SK-N-DZ (cell line): Measurements from ENCODE around the gene KRTAP12-1.
"Not testable (repeated sequence)": the region's sequence is repeated elsewhere in the genome, so short reads cannot be mapped to it uniquely, and the experiment has no call there.

Experiments
- DNase-seq: peaks from one replicate; pipeline ENCODE4 v3.0.0-alpha.2; 2015; ENCODE audit warnings: low spot score

The KRTAP12-1 gene

GRCh38 chr21:44697811-44698734 is 16.1 kb upstream of the KRTAP12-1 start:
- no peak for DNase-seq

- not testable (repeated sequence) for DNase-seq
These were observed 15.3 kb upstream of the KRTAP12-1 start, which contains the start of gene KRTAP10-12 for GRCh38 chr21:44697172-44697810. TSS of gene KRTAP10-12 (plus strand) at chr21:44697172. CDS start at chr21:44697202, 30 bp downstream.

- no peak for DNase-seq
These were observed 14.6 kb upstream of the KRTAP12-1 start for GRCh38 chr21:44696572-44696971.

GRCh38 chr21:44695641-44696040 is 13.7 kb upstream of the KRTAP12-1 start:
- DNase-seq: no peak

- no peak for DNase-seq
These were observed 13.2 kb upstream of the KRTAP12-1 start for GRCh38 chr21:44695184-44695583.

DNA sequence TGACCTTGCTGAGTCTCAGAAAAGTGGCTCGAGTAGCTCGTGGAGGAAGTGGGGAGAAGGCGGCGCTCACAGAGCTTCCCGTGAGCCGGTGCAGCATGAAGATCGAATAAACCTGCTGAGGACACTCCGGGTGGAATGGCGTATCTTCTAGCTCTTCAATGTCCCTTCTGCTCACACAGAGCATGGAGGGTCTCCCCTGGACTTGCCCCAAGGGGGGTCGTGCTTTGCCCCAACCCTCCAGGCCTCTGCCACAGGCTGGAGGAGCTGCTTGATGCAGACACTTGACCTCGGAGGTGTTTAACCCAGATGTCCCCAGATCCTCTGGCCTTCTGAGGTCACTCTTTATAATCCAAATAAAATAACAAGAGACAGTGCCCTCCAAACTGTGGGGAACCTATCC is 12.8 kb upstream of the KRTAP12-1 start:
- DNase-seq: no peak

DNA sequence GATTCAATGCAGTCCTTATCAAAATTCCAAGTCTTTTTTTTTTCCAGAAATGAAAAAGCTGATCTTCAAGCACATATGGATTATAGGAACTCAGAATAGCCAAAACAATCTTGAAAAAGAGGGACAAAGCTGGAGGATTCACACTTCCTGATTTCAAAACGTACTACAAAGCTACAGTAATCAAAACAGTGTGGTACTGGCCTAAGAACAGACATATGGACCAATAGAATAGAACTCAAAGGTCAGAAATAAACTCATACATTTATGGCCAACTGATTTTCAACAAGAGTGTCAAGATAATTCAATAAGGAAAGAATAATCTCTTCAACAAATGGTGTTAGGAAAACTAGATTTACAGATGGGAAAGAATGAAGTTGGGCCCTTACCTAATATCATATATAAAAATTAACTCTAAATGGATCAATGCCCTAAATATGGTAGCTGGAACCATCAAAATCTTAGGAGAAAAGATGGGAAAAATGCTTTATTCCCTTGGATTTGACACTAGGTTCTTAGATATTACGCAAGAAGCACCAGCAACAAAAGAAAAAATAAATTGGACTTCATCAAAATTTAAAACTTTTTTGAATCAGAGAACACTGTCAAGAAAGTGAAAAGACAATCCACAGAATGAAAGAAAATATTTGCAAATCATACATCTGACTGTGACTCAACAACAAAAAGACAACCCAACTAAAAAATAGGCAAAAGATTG is 11.0 kb upstream of the KRTAP12-1 start:
- DNase-seq: no peak

DNA sequence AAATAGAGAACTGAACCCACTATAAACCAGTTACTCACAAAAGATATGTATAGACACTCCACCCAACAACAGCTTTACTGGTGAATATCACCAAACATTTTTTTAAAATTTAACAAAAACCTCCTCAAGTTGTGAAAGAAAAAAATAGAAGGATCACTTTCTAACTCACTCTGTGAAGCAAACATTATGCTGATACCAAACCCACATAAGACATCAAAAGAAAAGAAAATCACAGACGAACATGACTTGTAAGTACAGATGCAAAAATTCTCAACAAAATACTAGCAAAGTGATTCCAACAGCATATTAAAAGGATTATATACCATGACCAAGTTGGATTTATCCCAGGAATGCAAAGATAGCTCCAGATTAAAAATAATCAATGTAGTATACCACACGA is 9.7 kb upstream of the KRTAP12-1 start:
- no peak for DNase-seq

DNA sequence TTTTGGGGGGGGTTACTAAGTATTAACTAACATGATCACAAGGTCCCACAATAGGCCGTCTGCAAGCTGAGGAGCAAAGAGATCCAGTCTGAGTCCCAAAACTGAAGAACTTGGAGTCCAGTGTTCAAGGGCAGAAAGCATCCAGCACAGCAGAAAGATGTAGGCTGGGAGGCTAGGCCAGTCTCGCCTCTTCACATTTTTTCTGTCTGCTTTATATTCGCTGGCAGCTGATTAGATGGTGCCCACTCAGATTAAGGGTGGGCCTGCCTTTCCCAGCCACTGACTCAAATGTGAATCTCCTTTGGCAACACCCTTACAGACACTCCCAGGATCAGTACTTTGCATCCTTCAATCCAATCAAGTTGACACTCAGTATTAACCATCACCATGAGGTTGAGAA is 7.8 kb upstream of the KRTAP12-1 start:
- not testable (repeated sequence) for DNase-seq

DNA sequence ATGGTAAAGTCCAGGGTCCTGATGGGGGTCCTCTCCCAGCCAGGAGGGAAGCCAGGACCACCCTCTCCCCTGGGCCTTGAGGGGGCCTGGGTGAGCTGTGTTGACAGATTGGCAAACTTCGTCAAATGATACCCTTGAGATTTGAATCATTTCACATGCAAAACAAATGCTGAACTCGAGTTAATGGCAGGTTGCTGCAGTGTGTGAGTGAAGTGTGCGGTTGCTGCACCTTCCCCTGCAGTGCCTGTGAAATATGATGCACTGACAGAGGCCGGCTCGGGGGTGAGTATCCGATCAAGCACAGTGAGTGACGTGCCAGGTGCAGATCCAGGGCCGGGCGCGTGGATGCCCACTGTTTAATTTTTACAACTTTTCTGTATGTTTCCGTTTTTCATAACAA is 5.7 kb upstream of the KRTAP12-1 start:
- no peak for DNase-seq

GRCh38 chr21:44686843-44687561 is 5.0 kb upstream of the KRTAP12-1 start:
- no peak for DNase-seq

DNA sequence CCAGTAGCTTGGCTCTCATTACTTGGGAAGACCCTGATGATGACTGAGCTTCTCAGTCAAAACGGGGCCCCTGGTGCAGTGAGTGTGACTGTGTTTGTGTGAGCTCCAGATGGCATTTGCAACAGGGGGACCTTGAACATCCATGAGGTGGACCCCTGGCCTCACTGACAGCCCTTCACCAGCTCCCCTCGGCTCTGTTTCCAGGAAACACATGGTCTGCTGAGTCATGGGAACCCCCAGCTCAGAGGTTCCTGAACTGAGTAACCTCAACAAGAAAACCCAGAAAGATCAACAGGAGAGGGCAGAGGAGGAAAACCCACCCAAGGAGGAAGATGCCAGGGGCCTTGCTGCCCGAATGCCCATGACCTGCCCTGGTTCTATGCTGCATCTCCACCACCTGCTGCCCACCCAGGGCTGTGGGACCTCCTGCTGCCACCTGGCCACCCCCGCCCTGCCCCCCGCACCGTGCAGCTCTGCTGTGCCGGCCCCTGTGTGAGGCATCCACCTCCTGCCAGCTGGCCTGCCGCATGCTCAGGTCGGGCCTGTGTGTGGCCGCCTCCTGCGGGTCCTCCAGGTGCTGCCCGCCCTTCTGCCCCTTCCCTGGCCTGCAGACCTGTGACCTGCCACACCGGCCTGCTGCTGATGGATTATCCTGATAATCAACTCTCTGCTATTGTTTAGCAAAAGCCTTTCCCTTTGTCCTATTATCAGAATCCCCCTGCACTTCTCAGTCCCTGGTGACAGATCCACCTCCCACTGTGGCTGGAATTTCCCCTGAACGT is 4.2 kb upstream of the KRTAP12-1 start:
- DNase-seq: no peak

DNA sequence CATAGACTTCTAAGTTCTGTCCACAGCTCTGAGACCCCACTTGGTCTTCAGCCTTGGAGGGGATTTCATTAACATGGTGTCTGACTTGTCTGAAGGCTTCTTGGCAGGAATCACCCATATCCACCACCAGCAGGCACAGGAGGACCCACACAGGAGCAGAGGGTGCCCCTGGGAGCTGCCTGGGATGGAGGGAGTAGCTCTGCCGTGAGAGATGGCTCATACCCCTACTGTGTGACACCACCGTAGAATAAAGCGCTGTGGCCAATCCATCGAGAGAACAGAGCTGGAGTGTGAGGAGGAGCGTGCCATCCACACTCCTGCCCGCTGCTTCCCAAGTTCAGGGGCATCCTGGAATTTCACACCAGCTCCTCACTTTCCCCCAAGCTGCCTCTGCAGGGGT is 3.1 kb upstream of the KRTAP12-1 start:
- not testable (repeated sequence) for DNase-seq

- no peak for DNase-seq
These were observed 2.5 kb upstream of the KRTAP12-1 start for GRCh38 chr21:44684483-44684882.

GRCh38 chr21:44684077-44684476 is 2.1 kb upstream of the KRTAP12-1 start:
- DNase-seq: no peak

- DNase-seq: no peak
These were observed 703 bp upstream of the KRTAP12-1 start for GRCh38 chr21:44682580-44683151.

- no peak for DNase-seq
These were observed 811 bp downstream of the KRTAP12-1 start for GRCh38 chr21:44681152-44681551.

DNA sequence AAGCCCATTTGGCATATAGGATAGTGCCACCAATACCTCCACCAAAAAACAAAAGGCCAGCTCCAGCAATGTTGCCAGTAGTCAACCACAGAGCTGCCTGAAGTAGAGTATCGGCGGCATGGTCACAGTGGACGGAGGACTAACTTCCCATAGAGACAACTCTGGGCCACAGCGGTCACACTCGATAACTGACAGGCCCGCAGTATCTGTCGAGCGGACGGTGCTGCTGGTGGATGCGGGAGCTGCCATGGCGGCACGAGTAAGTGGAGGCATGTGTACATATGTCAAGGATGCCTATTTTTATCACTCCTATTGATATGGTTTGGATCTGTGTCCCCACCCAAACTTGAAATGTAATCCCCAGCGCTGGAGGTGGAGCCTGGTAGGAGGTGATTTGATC is 4.1 kb downstream of the KRTAP12-1 start:
- DNase-seq: no peak

- DNase-seq: no peak
These were observed 10.1 kb downstream of the KRTAP12-1 start for GRCh38 chr21:44671911-44672310.
